Large intestine (tissue), 3 donors: ENCODE results near the gene MYH15. TPM values are rescaled to one million over a fixed set of nuclear protein-coding genes. Genes with fewer than 3 reads are reported as not detected.

Experiments
- DNase-seq, 2 donors: peaks; one replicate each; pipeline versions ENCODE4 v3.0.0 to v3.0.0-alpha.2; 2013
- H3K27ac ChIP-seq: one replicate; pipeline ENCODE4 v1.5.1; 2013; ENCODE audit warnings: low read length
- H3K27me3 ChIP-seq: 2 replicates; pipeline ENCODE4 v1.6.1; 2013; ENCODE audit warnings: low read length; ENCODE audit not compliant: control insufficient read depth, insufficient read depth
- H3K36me3 ChIP-seq: 2 replicates; pipeline ENCODE4 v1.6.1; 2013; ENCODE audit warnings: low read length; ENCODE audit not compliant: control insufficient read depth, insufficient read depth
- H3K4me1 ChIP-seq: one replicate; pipeline ENCODE4 v1.6.1; 2013; ENCODE audit warnings: low read length; ENCODE audit not compliant: control insufficient read depth, insufficient read depth
- H3K4me3 ChIP-seq: one replicate; pipeline ENCODE4 v1.5.1; 2013; ENCODE audit warnings: low read length
- H3K9me3 ChIP-seq: one replicate; pipeline ENCODE4 v1.6.1; 2013; ENCODE audit warnings: mild to moderate bottlenecking, low read depth, low read length, moderate library complexity; ENCODE audit not compliant: control insufficient read depth
- WGBS: methylation state at CpG from one replicate; pipeline ENCODE4 v1.1.5; 2013; ENCODE audit warnings: low lambda C conversion rate; ENCODE audit not compliant: insufficient coverage; 5-methylcytosine and 5-hydroxymethylcytosine counted together
- polyA plus RNA-seq: library from polyadenylated mRNA; unstranded; fragments of 120-200 nt; gene quantifications from one replicate; pipeline ENCODE4 v1.2.1, GENCODE V29; 2013

Gene MYH15
- polyA plus RNA-seq, 1 donor, result 1.0 TPM

GRCh38 chr3:108406661-108407206 is 103.7 kb downstream of the MYH15 start:
- Histone ChIP-seq H3K36me3 (no peaks in the 10 kb centered on the region), H3K27ac (peak overlapping the region; percentile 45), H3K27me3 (no peaks in the 10 kb centered on the region), H3K4me1 (peaks cover 15% of the 10 kb centered on the region), H3K9me3 (peaks cover 5% of the 10 kb centered on the region), H3K4me3 (no peak overlapping the region)
- WGBS, result no CpG with 5 or more reads among the region's 7 CpGs
- peak; percentile 57 to 78 for DNase-seq

DNA sequence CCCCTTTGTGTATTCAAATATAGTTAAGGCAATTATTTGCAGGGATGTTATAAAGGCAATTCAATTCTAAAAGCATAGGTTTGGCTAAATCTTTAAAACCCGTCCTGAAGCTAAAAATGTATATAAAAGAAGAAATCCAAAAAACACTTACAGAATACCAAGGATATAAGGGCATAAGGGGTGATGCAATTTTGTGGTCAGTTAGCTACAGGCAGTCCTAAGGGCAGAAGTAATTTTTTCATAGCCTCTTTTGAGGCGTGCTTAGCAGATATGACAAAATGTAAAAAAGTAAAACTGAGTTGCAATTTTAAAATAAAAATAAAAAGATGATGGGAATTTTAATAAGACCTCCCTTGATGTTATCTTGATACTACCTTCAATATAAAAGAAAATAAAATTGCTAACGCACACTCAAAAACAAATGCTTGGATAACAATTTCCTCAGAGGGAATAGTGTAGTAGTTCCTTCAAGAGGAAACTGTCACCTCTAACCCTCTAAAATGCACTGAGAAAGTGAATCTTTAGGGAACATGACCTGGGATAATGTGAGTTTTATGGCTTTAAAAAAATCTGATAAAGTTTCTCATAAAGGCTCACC is 104.2 kb downstream of the MYH15 start:
- 78% methylated on average over 3 of the region's 3 CpGs for WGBS
- peaks cover 15% of the 10 kb centered on the region for H3K4me1 ChIP-seq
- H3K27me3 ChIP-seq, result no peaks in the 10 kb centered on the region
- H3K36me3 ChIP-seq, result no peaks in the 10 kb centered on the region
- H3K27ac ChIP-seq, result no peak overlapping the region
- DNase-seq, result no peak
- peaks cover 5% of the 10 kb centered on the region for H3K9me3 ChIP-seq
- no peak overlapping the region for H3K4me3 ChIP-seq

DNA sequence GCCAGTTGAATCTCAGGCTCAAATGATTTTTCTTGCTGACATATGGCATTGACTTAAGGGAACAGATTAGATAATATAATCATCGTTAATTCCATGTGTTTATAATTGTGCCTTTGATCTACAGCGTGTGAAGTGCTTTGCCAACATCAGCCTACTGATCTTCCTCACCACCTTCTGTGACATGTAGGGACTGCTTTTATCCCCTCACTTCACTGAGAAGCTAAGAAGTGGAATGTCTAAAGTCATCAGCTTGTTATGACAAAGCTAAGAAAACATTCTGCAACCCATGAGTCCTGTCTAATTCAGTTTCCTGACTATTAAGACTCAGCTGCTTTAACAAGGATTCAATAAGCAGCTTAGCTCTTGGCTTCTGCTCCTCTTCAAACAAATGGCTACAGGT is 106.0 kb downstream of the MYH15 start:
- H3K36me3 ChIP-seq, result no peaks in the 10 kb centered on the region
- DNase-seq, result peak in 1 of 2 donors; percentile 12
- peaks cover 15% of the 10 kb centered on the region for H3K4me1 ChIP-seq
- H3K9me3 ChIP-seq, result no peaks in the 10 kb centered on the region
- H3K27me3 ChIP-seq, result no peaks in the 10 kb centered on the region
- WGBS, result no CpG with 5 or more reads among the region's 2 CpGs
- H3K27ac ChIP-seq, result no peak overlapping the region
- no peak overlapping the region for H3K4me3 ChIP-seq

DNA sequence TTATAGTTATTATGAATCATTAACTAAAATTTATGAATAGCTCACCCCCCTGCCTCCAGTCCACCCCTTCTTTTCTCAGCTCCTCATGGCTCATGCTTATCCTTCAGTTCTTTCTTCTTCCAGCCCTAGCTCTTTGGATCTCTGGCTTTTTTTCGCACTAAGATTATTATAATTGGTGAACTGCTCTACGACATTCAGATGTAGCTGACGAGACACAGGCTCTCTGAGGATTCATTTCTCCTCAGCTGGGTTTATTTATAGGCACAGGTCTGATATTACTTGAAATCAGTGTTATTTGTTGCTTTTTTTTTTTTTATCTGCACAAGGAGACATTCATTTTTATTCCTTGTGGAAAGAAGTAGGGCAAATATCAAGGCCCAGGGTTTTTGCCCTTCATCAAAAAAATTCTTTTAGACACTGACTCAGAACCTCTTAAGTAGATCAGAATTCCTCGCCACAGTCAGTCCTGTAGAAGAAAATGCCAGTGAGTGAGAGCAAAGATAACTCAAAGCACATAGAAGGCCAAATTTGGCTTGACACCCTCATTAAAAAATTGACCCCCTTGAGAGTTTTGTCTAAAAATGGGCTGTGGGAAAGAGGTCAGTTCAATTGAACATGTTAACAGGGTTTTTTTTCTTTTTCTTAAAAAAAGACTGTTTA is 106.6 kb downstream of the MYH15 start:
- Histone ChIP-seq H3K27me3 (no peaks in the 10 kb centered on the region), H3K9me3 (no peaks in the 10 kb centered on the region), H3K27ac (no peak overlapping the region), H3K36me3 (no peaks in the 10 kb centered on the region), H3K4me3 (no peak overlapping the region), H3K4me1 (peaks cover 13% of the 10 kb centered on the region)
- DNase-seq, result no peak
- WGBS, result 60% methylated on average over 1 of the region's 4 CpGs

GRCh38 chr3:108403198-108403597 is 107.2 kb downstream of the MYH15 start:
- 17% methylated on average over 1 of the region's 1 CpG for WGBS
- no peaks in the 10 kb centered on the region for H3K9me3 ChIP-seq
- H3K27me3 ChIP-seq, result no peaks in the 10 kb centered on the region
- H3K4me1 ChIP-seq, result peaks cover 7% of the 10 kb centered on the region
- H3K4me3 ChIP-seq, result no peak overlapping the region
- H3K27ac ChIP-seq, result no peak overlapping the region
- peak; percentile 14 to 65 for DNase-seq
- H3K36me3 ChIP-seq, result no peaks in the 10 kb centered on the region

DNA sequence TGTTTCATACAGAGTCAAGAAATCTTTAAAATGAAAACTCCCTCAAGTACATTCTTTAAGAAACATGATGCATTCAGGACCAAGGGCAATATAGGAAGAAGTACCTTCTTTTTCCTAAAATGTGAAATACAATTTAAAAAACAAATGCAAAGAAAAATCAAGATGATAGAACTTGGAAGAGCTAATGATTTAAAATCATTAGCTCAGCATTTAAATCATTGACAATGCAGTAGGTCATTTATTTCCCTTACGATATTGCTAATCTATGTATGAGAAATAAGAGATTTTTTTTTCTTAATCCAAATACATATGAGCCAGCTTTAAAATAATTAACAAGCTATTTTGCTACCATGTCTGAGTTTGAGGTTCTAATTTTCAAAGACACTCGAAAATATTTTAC is 108.6 kb downstream of the MYH15 start:
- Histone ChIP-seq H3K4me1 (peaks cover 4% of the 10 kb centered on the region), H3K27ac (no peak overlapping the region), H3K36me3 (no peaks in the 10 kb centered on the region), H3K4me3 (no peak overlapping the region), H3K27me3 (no peaks in the 10 kb centered on the region), H3K9me3 (no peaks in the 10 kb centered on the region)
- 100% methylated on average over 2 of the region's 2 CpGs for WGBS
- DNase-seq, result no peak

DNA sequence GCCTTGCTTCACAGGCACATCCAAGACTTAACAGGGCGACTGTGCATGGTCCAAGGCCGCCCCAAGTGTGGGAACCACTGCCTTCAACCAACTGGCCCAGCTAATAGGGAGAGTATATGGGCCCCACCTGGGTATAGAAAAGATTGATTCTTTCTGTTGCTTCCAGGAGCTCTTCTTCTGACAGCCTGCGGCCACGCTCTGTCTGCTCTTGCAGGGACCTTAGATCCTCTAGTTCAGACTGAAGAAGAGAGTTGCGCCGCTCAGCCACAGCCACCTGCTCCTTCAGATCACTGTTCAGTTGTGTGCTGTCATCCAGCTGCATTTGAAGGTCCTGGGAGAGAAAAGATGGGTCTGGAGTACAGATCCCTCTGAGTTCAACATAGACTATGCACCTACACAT is 111.9 kb downstream of the MYH15 start:
- no peak for DNase-seq
- H3K4me3 ChIP-seq, result no peak overlapping the region
- H3K36me3 ChIP-seq, result no peaks in the 10 kb centered on the region
- no CpG with 5 or more reads among the region's 6 CpGs for WGBS
- H3K9me3 ChIP-seq, result no peaks in the 10 kb centered on the region
- H3K4me1 ChIP-seq, result no peaks in the 10 kb centered on the region
- no peaks in the 10 kb centered on the region for H3K27me3 ChIP-seq
- H3K27ac ChIP-seq, result no peak overlapping the region

GRCh38 chr3:108396336-108396735 is 114.1 kb downstream of the MYH15 start:
- no peaks in the 10 kb centered on the region for H3K27me3 ChIP-seq
- no CpG with 5 or more reads among the region's 1 CpG for WGBS
- no peaks in the 10 kb centered on the region for H3K4me1 ChIP-seq
- no peaks in the 10 kb centered on the region for H3K36me3 ChIP-seq
- no peak for DNase-seq
- H3K27ac ChIP-seq, result no peak overlapping the region
- H3K9me3 ChIP-seq, result no peaks in the 10 kb centered on the region
- H3K4me3 ChIP-seq, result no peak overlapping the region

- no peaks in the 10 kb centered on the region for H3K27me3 ChIP-seq
- no peaks in the 10 kb centered on the region for H3K9me3 ChIP-seq
- H3K4me1 ChIP-seq, result no peaks in the 10 kb centered on the region
- no peaks in the 10 kb centered on the region for H3K36me3 ChIP-seq
- H3K4me3 ChIP-seq, result no peak overlapping the region
- no peak for DNase-seq
- 80% methylated on average over 1 of the region's 3 CpGs for WGBS
- no peak overlapping the region for H3K27ac ChIP-seq
Observed at GRCh38 chr3:108394563-108394962, 115.8 kb downstream of the MYH15 start.

DNA sequence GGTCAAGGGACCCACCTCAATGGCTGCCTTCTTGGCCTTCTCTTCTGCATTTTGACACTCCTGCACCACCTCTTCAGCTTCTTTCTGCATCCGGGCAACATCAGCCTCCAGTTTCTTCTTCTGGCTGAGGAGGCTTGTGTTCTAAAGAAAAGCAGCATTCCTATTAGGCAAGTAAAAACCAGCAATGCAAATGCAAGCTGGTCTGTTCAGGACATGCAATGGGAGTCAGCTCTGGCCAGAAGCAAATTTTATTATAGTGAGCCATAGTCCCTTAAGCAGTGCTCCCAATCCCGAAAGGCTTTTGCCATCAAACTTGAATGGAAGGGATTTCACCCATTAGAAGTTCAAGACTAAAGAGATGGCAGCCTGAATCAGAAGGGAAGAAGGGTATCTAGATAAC is 116.4 kb downstream of the MYH15 start:
- no peak for DNase-seq
- Histone ChIP-seq H3K27ac (no peak overlapping the region), H3K9me3 (no peaks in the 10 kb centered on the region), H3K4me3 (no peak overlapping the region), H3K27me3 (no peaks in the 10 kb centered on the region), H3K4me1 (no peaks in the 10 kb centered on the region), H3K36me3 (no peaks in the 10 kb centered on the region)
- no CpG with 5 or more reads among the region's 2 CpGs for WGBS
